Retina (tissue), 1 donor: ENCODE data around the gene FSTL3.
"Not testable (repeated sequence)": the region's sequence is repeated elsewhere in the genome, so short reads cannot be mapped to it uniquely, and the experiment has no call there.

Experiments used
- DNase-seq: peaks from one replicate; pipeline ENCODE4 v3.0.0-alpha.2; 2016

The FSTL3 gene

DNA sequence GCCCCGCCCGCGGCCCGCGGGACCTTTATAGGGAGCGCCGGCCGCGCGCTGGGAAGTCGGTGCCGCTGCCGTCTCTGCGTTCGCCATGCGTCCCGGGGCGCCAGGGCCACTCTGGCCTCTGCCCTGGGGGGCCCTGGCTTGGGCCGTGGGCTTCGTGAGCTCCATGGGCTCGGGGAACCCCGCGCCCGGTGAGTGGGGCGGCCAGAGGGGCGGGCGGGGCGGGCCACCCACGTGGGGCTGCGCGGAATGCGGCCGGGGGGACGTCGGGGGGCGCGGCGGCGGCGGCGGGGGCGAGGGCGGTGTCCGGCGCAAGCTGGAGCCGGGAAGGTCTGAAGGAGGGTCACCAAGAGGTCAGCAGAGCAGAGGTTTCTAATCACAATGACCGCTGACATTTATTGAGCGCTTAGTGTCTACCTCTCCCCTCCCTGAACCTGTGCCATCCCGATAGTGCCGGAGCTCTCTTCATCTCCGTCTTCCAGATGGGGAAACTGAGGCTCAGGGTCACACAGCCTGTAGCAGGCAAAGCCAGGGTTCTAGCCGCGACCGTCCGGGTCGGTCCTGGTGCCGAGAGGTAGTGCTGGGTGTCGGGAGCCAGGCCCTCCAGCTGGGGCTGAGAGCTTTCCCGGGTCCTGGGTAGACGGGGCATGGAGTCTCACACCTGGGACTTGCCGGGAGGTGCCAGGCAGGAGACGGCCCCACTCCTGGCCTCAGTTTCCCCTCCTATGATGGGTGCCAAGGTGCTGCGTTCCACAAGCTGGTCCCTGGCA is at the start of gene FSTL3:
TSS of gene FSTL3 (plus strand) at position 54 of the 767 bp plus-strand sequence. CDS start at position 86, 32 bp downstream.
- DNase-seq: no peak

DNA sequence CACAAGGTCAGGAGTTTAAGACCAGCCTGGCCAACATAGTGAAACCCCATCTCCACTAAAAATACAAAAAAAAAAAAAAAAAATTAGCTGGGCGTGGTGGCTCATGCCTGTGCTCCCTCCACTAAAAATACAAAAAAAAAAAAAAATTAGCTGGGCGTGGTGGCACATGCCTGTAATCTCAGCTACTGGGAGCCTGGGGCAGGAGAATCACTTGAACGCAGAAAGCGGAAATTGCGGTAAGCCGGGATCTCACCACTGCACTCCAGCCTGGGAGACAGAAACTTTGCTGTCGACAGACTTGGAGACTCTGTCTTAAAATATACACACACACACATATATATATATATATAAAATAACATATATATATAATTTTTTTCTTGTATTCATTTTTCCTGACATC is 49.6 kb upstream of the FSTL3 start:
- DNase-seq: not testable (repeated sequence)

GRCh38 chr19:628168-628567 is 48.0 kb upstream of the FSTL3 start:
- DNase-seq: no peak

DNA sequence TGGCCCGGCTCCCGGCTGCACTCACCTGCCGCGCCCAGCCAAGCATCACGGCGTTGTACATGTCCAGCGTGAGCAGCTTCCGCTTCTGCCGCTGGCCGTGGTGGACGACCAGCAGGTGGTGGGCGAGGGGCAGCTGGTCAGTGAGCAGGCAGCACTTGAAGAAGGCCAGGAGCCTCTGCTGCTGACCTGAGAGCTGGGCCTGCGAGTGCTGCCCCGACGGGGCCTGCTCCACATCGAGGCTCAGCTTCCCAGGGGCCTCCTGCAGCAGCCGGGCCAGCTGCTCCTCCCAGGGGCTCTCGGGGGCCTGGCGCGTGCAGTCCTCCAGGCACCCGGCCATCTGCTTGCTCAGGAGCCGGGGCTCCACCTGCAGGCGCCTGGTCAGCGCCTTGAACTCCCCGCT is 46.7 kb upstream of the FSTL3 start:
- peak; percentile 42 for DNase-seq

GRCh38 chr19:629961-630714 is 46.1 kb upstream of the FSTL3 start:
- DNase-seq: no peak

DNA sequence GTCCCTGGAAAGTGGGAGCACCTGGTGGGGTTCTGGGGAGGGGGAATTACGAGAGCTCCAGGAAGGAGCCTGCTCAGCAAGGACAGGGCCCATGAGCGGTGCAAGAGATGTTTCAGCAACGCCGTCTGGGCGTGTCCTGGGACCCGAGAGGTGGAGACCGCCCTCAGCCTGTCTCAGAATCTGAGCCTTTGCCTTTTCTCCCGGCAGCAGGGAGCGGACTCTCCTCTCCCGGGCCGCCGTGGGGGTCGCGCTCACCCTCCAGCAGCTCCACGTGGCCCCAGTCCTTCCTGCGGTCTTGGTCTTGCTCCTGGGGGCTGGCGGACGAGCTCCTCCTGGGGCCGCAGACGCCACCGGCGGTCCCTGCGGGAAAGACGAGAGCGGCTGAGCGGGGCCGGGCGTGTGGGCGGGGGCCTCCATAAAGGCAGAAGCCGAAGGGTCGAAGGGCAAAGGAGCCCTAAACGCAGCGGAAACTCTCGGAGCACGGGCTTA is 43.6 kb upstream of the FSTL3 start:
- DNase-seq: no peak

DNA sequence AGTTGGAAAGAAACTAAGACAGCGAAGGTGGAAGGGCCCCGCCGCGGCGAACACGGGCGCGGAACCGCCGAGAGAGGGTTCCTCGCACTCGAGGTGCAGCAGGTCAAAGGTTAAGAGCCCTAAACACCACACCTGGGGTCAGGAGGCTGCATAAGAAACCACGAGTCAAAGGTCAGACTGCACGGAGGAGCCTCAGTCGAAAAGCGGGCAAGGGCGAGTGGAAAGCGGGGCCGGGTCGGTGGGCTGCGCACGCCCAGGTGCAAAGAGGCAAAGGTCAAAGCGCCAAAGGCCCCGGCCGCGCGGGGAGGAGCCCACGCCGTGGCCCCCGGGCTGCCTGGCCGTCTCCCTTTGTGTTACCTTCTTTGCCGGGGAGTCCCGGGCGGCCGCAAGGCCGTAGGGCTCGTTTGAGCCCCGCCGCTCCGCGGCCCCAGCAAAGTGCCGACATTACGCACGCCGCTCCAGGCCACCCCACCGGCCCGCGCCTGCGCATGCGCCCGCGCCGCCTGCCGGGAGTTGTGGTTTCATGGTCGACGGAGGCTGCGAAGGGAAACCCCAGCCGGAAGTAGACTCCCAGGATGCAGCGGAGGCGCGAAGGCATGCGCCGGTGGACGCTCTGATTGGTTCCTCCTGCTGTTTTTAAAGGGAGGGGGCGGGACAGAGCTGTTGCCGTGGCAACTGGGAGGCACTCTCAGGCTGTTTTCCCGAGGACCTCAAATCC is 43.0 kb upstream of the FSTL3 start, which contains the start of gene POLRMT:
TSS of gene POLRMT (minus strand) at position 470 of the 718 bp plus-strand sequence. CDS start at position 445, 25 bp downstream.
- peak; percentile 98 for DNase-seq

DNA sequence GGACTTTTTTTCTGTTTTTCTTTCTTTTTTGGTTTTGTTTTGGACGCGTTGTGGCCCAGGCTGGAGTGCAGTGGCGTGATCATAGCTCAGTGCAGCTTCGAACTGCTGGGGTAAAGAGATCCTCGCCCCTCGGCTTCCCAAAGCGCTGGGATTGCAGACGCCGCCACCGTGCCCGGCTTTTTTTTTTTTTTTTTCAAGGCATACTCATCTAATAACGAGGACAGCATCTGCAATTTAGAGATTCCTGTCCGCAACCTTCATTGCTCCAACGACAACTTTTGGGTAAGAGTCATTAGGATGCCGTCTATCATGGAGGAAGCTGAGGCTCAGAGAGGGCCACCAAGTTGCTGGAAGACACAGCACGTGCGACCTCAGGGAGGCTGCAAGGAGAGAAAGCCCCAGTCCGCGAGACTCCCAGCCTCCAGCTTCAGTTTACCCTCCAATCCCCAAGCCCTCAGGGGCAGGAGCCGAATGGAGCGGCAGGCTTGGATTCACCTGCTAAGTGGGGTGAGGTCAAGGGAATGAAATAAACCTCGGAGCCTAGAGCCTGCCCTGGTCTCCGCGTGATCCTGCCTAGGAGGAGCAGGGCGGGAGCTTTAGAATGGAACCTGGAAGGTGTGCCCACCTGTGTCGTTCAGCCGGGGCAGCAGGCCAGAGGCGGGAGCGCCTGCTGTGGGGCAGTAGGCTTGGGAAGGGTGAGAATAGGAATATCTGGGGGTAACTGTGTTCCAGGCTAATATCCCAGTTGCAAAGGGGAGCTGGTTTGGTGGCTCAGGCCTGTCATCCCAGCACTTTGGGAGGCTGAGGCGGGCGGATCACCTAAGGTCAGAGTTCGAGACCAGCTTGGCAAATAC is 42.2 kb upstream of the FSTL3 start:
- DNase-seq: no peak

- DNase-seq: no peak
Observed at GRCh38 chr19:634975-635652, 41.1 kb upstream of the FSTL3 start.

- no peak for DNase-seq
Observed at GRCh38 chr19:638906-639252, 37.3 kb upstream of the FSTL3 start.

GRCh38 chr19:639253-640160 is 36.7 kb upstream of the FSTL3 start, which contains the start of gene FGF22:
FGF22 (plus strand) TSS chr19:639879; CDS start chr19:639926, 47 bp downstream.
- DNase-seq: peak; percentile 74

- no peak for DNase-seq
Observed at GRCh38 chr19:640161-640558, 36.0 kb upstream of the FSTL3 start.

DNA sequence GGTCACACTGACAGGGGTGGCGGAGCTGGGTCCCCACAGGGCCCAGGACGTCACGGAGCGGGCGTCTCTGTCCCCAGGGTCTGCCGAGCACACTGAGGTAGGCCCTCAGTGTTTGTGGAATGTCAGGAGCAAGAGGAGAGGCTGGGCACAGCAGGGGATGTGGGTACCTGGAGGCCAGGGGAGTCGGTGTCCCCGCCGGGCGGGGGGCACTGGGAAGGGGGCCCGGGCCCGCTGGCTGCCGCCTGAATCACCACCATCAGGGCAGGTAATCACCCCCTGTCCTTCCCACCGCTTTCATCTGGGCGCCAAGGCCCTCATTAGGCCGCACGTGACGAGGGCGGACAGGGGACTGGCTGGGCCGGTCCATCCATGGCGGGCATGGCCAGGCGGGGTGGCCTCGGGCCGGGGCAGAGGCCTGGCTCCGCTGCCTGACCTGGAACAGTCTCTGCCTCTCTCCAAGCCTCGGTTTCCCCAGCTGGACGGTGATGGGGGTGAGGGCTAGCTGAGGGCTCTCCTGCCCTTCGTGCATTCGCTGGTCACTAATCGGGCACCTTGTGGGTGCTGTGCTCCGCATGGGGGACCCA is 35.5 kb upstream of the FSTL3 start:
- DNase-seq: no peak

DNA sequence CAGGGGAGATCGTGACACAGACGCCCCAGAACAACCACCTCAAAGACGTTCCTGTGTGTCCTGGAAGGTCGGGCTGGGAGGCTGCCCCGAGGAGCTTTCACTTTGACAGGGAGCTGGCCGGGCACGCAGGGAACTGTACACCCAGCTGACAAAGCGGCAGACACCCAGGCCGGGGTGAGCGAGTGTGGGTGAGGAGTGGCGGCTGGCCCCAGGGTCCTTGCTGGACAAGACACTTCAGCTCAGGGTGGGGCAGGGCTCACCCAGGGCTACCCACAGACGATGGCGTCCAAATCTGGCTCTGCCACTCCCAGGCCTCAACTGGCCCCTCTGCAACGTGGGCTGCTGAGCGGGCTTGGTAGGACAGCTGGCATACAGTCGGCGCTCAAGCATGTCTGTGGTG is 34.5 kb upstream of the FSTL3 start:
- DNase-seq: no peak

DNA sequence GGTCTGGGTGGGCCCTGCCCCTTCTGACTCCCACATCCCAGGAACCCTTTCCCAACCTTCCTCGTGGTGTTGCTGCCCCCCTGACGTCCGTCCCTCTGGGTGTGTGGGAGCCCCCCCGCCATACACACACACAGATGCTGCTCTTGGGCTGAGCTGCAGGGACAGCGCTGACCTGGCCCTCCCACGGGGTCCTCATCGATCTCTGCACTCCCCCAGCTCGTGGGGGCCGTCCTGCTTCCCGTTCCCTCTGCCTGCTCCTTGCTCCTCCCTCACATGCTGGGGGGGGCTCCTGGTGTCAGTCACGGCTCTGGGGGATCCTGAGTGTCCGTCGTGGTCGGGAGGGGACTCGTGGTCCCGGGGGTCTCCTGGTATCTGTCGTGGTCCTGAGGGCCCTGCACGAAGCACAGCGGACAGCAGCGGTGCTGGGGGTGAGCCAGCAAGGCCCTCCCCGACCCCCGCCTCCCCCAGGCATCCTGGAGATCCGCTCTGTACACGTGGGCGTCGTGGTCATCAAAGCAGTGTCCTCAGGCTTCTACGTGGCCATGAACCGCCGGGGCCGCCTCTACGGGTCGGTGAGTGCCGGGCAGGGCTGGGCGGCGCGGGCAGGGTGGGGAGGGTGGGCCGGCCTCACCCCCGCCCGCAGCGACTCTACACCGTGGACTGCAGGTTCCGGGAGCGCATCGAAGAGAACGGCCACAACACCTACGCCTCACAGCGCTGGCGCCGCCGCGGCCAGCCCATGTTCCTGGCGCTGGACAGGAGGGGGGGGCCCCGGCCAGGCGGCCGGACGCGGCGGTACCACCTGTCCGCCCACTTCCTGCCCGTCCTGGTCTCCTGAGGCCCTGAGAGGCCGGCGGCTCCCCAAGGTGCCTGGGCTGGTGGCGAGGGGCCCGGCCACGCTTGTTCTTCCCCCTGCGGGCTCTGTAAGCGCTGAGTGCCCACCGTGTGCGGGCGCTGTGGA is 33.1 kb upstream of the FSTL3 start:
- DNase-seq: no peak

DNA sequence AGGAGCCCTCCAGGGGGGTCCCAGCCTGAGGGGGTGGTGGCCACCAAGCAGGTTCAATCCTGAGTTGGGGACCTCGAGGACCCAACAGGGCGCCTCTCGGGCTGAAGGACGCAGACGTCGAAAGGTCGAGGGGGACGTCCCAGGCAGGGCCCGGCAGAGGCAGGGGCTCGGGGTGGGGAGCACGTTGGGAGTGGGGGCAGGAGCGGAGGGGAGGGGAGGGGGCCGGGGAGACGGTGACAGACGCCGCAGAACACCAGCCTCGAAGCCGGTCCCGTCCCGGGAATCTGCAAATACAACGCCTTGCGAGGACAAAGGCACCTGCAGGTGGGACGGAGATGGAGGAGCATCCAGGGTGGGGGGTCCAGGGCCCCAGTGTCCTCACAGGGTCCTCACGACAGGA is 32.5 kb upstream of the FSTL3 start:
- no peak for DNase-seq

DNA sequence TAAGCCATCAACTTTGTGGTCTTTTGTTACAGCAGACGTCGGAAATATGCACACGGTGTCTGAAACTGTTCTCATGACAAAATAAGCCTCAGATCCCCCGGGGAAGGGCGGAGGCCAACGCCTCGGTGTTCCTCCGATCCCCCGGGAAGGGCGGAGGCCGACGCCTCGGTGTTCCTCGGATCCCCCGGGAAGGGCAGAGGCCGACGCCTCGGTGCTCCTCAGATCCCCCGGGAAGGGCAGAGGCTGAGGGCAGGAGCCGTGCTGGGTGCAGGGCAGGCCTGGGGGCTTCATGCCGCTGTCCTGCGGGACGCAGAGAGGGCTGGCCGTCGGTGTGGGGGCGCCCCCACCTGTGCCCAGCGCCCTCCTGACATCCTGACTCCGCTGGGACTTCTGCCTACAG is 31.8 kb upstream of the FSTL3 start:
- DNase-seq: no peak

- no peak for DNase-seq
Observed at GRCh38 chr19:644789-645188, 31.4 kb upstream of the FSTL3 start.
